Right lobe of liver (tissue), 4 donors: ENCODE data around the gene CHN1.

Experiments
- CTCF ChIP-seq, 4 donors: fragments of 200-600 bp in 3 of 4; fragments of 450-650 bp in 1 of 4; IDR thresholded peaks; one replicate each; pipeline versions ENCODE4 v1.5.1 to v1.8.0; 2016 to 2022; ENCODE audit warnings: antibody characterized with exemption in 4 of 4, mild to moderate bottlenecking in 2 of 4
- POLR2A ChIP-seq: fragments of 450-650 bp; IDR thresholded peaks from one replicate; pipeline ENCODE4 v1.6.1; 2017; ENCODE audit warnings: antibody characterized with exemption, mild to moderate bottlenecking
- donor health status: DM: no; HTN: no; CAD: no.
- donor health status: DM: no; HTN: no; CAD: no.
- donor health status: DM: no; HTN: yes; CAD: no.

DNA sequence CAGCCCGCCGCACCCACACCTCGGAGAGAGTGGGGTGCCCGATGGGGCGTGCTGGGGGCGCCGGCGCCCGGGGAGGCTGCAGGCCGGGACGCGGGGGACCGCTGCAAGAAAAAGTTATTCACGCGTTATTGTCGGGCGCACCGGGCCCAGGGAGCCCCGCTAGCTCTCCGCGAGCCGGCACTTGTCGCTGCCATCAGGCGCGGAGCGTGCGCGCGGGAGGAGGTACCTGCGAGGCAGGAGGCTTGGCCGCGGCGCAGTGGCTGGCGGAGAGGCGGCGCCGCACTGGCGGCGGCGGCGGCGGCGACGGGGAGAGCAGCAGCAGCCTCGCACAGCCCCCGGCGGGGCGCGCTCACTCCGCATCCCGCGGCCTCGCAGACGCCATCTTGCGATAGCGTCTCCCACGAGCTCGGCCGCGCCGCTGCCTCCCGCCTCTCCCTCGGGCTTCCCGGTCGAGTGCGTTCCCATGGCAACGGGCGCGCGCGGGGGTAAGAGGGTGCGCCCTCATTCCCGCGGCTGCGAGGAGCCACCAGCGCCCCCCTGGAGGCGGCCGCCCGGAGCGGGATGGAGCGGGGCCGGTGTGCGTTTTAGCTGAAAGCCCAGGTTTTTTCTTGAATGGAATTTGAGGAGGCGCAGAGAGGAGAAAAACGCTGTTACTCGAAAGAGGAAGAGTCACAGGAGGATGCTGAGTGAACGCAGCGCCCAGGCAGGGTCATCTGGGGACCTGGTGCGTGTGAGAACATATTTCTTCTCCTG is at the start of gene CHN1:
- TF ChIP-seq CTCF (IDR thresholded peaks at IDR 0.05) (no peak), POLR2A (no peak)
